Right atrium auricular region (tissue), 2 donors: Measurements from ENCODE around the gene GOLGA7B. TPM values are rescaled to one million over a fixed set of nuclear protein-coding genes. Genes with fewer than 3 reads are reported as not detected.
"Not testable (repeated sequence)": the region's sequence is repeated elsewhere in the genome, so short reads cannot be mapped to it uniquely, and the experiment has no call there.

Source experiments
- DNase-seq: peaks from one replicate; pipeline ENCODE4 v3.0.0-alpha.2; 2019; ENCODE audit warnings: low spot score
- H3K27ac ChIP-seq, 2 donors: fragments of 200-600 bp; sonication (generic); 1 replicate in 1 of 2; 2 replicates in 1 of 2; pipeline ENCODE4 v1.5.1; 2016 to 2019
- H3K27me3 ChIP-seq, 2 donors: fragments of 200-600 bp; sonication (generic); one replicate each; pipeline versions ENCODE4 v1.5.1 to v1.6.0; 2017 to 2019
- H3K36me3 ChIP-seq: fragments of 200-600 bp; sonication (generic); one replicate; pipeline ENCODE4 v1.5.1; 2016
- H3K4me1 ChIP-seq, 2 donors: fragments of 200-600 bp; sonication (generic); one replicate each; pipeline versions ENCODE4 v1.5.1 to v1.6.0; 2017 to 2019
- H3K4me3 ChIP-seq, 2 donors: fragments of 200-600 bp; sonication (generic); 1 replicate in 1 of 2; 2 replicates in 1 of 2; pipeline ENCODE4 v1.5.1; 2017 to 2019; ENCODE audit warnings: mild to moderate bottlenecking in 1 of 2, moderate library complexity in 1 of 2
- H3K9me3 ChIP-seq, 2 donors: fragments of 200-600 bp; sonication (generic); one replicate each; pipeline ENCODE4 v1.5.1; 2019
- total RNA-seq, 2 donors: library from RNA; depleted of rRNA; stranded (reverse); fragments of >200 nt; gene quantifications; one replicate each; pipeline ENCODE4 v1.1.0, GENCODE V29; 2016
- TF ChIP-seq, protein P1 (sequence below), 2 donors: fragments of 200-600 bp; sonication (generic); IDR thresholded peaks; one replicate each; pipeline ENCODE4 v1.5.1; 2019; ENCODE audit warnings: antibody characterized with exemption in 2 of 2

The GOLGA7B gene
- total RNA-seq, 2 donors from 2014 or later = 1.3 to 3.2 TPM

- no peaks in the 10 kb centered on the region for H3K27me3 ChIP-seq
- no peaks in the 10 kb centered on the region for H3K36me3 ChIP-seq
- TF ChIP-seq, protein P1, sequence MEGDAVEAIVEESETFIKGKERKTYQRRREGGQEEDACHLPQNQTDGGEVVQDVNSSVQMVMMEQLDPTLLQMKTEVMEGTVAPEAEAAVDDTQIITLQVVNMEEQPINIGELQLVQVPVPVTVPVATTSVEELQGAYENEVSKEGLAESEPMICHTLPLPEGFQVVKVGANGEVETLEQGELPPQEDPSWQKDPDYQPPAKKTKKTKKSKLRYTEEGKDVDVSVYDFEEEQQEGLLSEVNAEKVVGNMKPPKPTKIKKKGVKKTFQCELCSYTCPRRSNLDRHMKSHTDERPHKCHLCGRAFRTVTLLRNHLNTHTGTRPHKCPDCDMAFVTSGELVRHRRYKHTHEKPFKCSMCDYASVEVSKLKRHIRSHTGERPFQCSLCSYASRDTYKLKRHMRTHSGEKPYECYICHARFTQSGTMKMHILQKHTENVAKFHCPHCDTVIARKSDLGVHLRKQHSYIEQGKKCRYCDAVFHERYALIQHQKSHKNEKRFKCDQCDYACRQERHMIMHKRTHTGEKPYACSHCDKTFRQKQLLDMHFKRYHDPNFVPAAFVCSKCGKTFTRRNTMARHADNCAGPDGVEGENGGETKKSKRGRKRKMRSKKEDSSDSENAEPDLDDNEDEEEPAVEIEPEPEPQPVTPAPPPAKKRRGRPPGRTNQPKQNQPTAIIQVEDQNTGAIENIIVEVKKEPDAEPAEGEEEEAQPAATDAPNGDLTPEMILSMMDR (IDR thresholded peaks at IDR 0.05) = no peak
- H3K4me1 ChIP-seq = peaks cover 0 to 23% of the 10 kb centered on the region in 2 donors
- no peak overlapping the region for H3K4me3 ChIP-seq
- no peaks in the 10 kb centered on the region for H3K9me3 ChIP-seq
- no peak overlapping the region for H3K27ac ChIP-seq
- DNase-seq = no peak
These were observed 6.4 kb upstream of the GOLGA7B start for GRCh38 chr10:97843281-97843671.

DNA sequence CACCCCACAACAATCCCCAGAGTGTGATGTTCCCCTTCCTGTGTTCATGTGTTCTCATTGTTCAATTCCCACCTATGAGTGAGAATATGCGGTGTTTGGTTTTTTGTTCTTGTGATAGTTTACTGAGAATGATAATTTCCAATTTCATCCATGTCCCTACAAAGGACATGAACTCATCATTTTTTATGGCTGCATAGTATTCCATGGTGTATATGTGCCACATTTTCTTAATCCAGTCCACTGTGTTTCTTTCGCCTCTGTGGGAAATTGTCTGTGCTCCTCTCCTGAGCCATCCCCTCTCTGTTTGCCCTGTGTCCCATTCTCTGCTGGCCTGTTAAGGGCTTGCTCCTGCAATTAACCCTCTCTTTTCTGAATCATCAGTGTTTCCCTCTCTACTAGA lies 5.7 kb upstream of the GOLGA7B start:
- H3K4me1 ChIP-seq = peaks cover 0 to 23% of the 10 kb centered on the region in 2 donors
- not testable (repeated sequence) for H3K4me3 ChIP-seq, DNase-seq, H3K36me3 ChIP-seq, H3K27ac ChIP-seq, H3K27me3 ChIP-seq, H3K9me3 ChIP-seq

DNA sequence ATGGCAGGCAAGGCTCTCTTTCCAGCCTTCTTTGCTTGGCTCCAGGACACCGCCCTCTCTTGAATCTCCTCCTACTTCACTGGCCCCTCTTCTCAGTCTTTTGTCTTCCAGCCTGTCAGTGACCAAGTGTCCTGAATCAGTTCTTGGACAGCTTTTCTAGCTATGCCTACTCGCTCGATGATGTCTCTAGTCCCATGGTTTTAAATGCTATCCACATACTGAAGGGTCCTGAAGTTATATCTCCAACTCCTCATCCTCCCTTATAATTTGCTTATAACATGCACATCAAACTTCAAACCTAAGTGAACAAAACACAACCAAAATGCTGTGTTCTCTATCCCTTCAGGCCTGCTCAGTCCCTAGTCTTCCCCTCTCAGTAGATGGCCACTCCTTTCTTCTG lies 5.0 kb upstream of the GOLGA7B start:
- H3K4me1 ChIP-seq = peaks cover 0 to 27% of the 10 kb centered on the region in 2 donors
- no peaks in the 10 kb centered on the region for H3K36me3 ChIP-seq
- H3K27ac ChIP-seq = no peak overlapping the region
- TF ChIP-seq, protein P1 (IDR thresholded peaks at IDR 0.05) = no peak
- no peaks in the 10 kb centered on the region for H3K27me3 ChIP-seq
- no peak for DNase-seq
- H3K9me3 ChIP-seq = no peaks in the 10 kb centered on the region
- no peak overlapping the region for H3K4me3 ChIP-seq

DNA sequence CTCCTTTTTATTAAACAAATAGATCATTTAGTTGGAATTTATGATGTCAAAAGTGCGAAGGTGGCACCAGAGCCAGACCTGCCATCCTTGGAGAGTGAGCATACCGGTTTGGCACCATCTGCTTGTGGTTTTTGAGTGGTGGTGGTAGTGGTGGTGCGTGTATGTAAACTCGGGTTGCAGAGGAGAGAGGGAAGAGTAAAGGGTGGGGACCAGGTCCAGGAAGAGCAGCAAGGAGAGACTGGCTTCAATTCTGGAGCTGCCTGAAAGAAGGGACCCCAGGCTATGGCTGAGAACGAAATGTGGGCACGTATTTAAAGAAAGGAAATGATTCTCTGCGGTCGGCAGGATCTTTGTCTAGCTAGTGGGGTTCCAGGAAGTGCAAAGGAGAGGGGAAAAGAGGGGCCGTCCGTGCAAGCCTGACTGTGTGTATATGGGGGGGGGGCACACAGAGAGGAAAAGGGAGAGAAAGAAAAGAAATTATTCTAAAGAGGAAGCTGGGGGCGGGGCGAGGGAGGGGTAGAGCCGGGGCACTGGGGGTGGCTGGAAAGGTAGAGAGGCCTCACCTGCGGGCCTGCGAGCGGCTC lies 448 bp upstream of the GOLGA7B start:
- H3K27me3 ChIP-seq = no peaks in the 10 kb centered on the region
- TF ChIP-seq, protein P1 (IDR thresholded peaks at IDR 0.05) = no peak

DNA sequence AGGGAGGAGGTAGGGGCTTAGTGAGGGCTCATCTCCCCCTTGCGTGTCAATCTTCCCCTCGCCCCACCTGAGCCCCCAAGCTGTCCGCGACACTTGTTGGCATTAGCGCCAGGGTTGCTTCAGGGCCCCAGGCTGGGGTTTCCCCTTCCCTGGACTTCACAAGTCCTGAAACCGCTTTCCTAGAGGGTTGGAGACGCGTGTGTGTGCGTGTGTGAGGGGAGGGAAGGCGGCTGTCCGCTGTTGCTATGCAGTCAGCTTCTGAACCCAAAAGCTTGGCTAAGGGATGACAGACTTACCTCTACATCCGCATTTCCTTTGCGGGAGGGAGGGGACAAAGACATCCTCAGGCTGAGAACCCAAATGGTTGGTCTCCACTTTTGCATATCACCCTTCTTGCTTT lies 803 bp downstream of the GOLGA7B start:
- Histone ChIP-seq H3K36me3 (no peaks in the 10 kb centered on the region), H3K4me1 (peaks cover 0 to 14% of the 10 kb centered on the region in 2 donors), H3K27me3 (no peaks in the 10 kb centered on the region), H3K9me3 (no peaks in the 10 kb centered on the region), H3K27ac (no peak overlapping the region), H3K4me3 (peak overlapping the region in 1 of 2 donors; percentile 56)
- TF ChIP-seq, protein P1 (IDR thresholded peaks at IDR 0.05) = no peak
- DNase-seq = no peak

More for the DNA sequence above, 448 bp upstream of the GOLGA7B start:
- peak overlapping the region; percentile 36 to 56 for H3K4me3 ChIP-seq
- no peak for DNase-seq
- peaks cover 0 to 14% of the 10 kb centered on the region in 2 donors for H3K4me1 ChIP-seq
- H3K9me3 ChIP-seq = no peaks in the 10 kb centered on the region
- H3K27ac ChIP-seq = no peak overlapping the region
- no peaks in the 10 kb centered on the region for H3K36me3 ChIP-seq

DNA sequence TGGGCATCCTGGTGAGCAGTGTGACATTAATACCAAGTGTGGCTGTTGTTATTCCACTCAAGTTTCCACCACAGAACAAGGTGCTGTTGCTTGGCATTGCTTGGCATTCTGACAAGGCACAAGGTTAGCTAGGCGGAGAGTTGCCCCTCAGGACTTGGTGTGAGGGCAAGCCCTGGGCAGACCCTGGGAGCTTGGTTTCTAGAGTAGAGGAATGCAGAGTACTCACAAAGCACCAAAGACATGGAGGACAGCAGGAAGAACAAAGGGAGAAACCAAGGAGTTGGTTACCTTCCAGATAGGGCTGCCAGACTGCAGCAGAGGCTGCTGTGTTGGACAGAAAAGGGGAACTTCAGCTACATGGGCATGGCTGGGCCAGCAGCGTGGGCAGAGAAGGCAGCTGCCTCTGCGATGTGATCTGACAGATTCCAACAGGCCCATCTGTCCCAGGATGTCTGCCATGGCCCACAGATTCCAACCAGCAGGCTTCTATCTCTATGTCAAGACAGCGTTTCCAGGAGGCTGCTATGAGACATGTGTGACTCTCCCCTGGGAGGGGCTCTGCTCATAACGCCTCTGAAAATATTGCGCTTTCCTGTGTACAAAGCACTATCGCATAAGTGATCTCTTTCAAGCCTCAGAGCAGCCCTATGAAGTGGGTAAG lies 1.8 kb downstream of the GOLGA7B start:
- Histone ChIP-seq H3K9me3 (no peaks in the 10 kb centered on the region), H3K27me3 (no peaks in the 10 kb centered on the region), H3K36me3 (no peaks in the 10 kb centered on the region), H3K4me3 (no peak overlapping the region), H3K27ac (no peak overlapping the region), H3K4me1 (peaks cover 0 to 14% of the 10 kb centered on the region in 2 donors)
- TF ChIP-seq, protein P1 (IDR thresholded peaks at IDR 0.05) = no peak
- DNase-seq = no peak
